SK-N-SH (cell line): ENCODE results near the gene SLC38A2. TPM values are rescaled to one million over a fixed set of nuclear protein-coding genes. Genes with fewer than 3 reads are reported as not detected.

Source experiments
- CTCF ChIA-PET: fragments of 300-600, 350-600 bp; formaldehyde crosslinking; extraction: SDS; loops from one replicate; lab custom pipeline; 2021; lab: Yijun Ruan, JAX
- POLR2A ChIA-PET: fragments of 350-600 bp; sonication (Branson Sonifier 250); formaldehyde crosslinking; extraction: SDS; loops from one replicate; lab custom pipeline; 2020; ENCODE audit warnings: antibody characterized with exemption, inconsistent platforms; lab: Yijun Ruan, JAX
- DNase-seq: peaks from one replicate; pipeline ENCODE4 v3.0.0; 2012
- H2AFZ ChIP-seq: fragments of 200-600 bp; sonication (generic); 2 replicates; pipeline ENCODE4 v1.8.1; 2016; ENCODE audit warnings: antibody characterized with exemption, mild to moderate bottlenecking, low read depth
- H3F3A ChIP-seq: fragments of 200-600 bp; sonication (generic); replicated peaks from 2 replicates; pipeline ENCODE3; 2016; ENCODE audit warnings: antibody characterized with exemption, mild to moderate bottlenecking; ENCODE audit not compliant: insufficient read depth
- H3K27ac ChIP-seq, 2 experiments: fragments of 200-500 bp in 1 of 2; fragments of 200-600 bp in 1 of 2; sonication (Bioruptor generic) in 1 of 2; sonication (generic), shearing (Covaris generic) in 1 of 2; 2 replicates each; pipeline versions ENCODE4 v1.5.1 to v1.6.1; 2014 to 2016; ENCODE audit warnings: low read depth in 2 of 2, inconsistent platforms in 1 of 2, low read length in 1 of 2, mild to moderate bottlenecking in 1 of 2, mixed read lengths in 1 of 2
- H3K27me3 ChIP-seq: fragments of 200-600 bp; sonication (generic), shearing (Covaris generic); 2 replicates; pipeline ENCODE4 v1.6.1; 2016; ENCODE audit warnings: mixed run types; ENCODE audit not compliant: insufficient read depth
- H3K36me3 ChIP-seq, 2 experiments: fragments of 200-500 bp in 1 of 2; fragments of 200-600 bp in 1 of 2; sonication (Bioruptor generic) in 1 of 2; sonication (generic) in 1 of 2; replicated peaks in 1 of 2; 2 replicates each; pipeline versions ENCODE3 to v1.5.1; 2014 to 2016; ENCODE audit warnings: low read length in 1 of 2, mild to moderate bottlenecking in 1 of 2; ENCODE audit not compliant: insufficient read depth in 2 of 2, control insufficient read depth in 1 of 2
- H3K4me1 ChIP-seq, 2 experiments: fragments of 200-500 bp in 1 of 2; fragments of 200-600 bp in 1 of 2; sonication (Bioruptor generic) in 1 of 2; sonication (generic), shearing (Covaris generic) in 1 of 2; 2 replicates each; pipeline versions ENCODE4 v1.5.1 to v1.6.1; 2014 to 2016; ENCODE audit warnings: low read depth in 1 of 2, low read length in 1 of 2, mixed run types in 1 of 2; ENCODE audit not compliant: insufficient read depth in 2 of 2, control insufficient read depth in 1 of 2
- H3K4me2 ChIP-seq: fragments of 200-600 bp; sonication (generic), shearing (Covaris generic); 2 replicates; pipeline ENCODE4 v1.6.1; 2017; ENCODE audit warnings: mixed run types
- H3K4me3 ChIP-seq, 2 experiments: fragments of 200-500 bp in 1 of 2; fragments of 200-600 bp in 1 of 2; sonication (Bioruptor generic) in 1 of 2; sonication (generic), shearing (Covaris generic) in 1 of 2; 2 replicates each; pipeline versions ENCODE4 v1.5.1 to v1.8.1; 2014 to 2016; ENCODE audit warnings: low read depth in 2 of 2, inconsistent platforms in 1 of 2, low read length in 1 of 2, mild to moderate bottlenecking in 1 of 2, mixed read lengths in 1 of 2, moderate library complexity in 1 of 2
- H3K79me2 ChIP-seq: fragments of 200-600 bp; sonication (generic); 2 replicates; pipeline ENCODE4 v1.8.1; 2017; ENCODE audit warnings: mild to moderate bottlenecking; ENCODE audit not compliant: insufficient read depth
- H3K9ac ChIP-seq: fragments of 200-600 bp; sonication (generic); 2 replicates; pipeline ENCODE4 v1.6.1; 2017; ENCODE audit warnings: mixed run types
- H3K9me2 ChIP-seq: fragments of 200-600 bp; sonication (generic); 2 replicates; pipeline ENCODE4 v1.6.1; 2017; ENCODE audit warnings: mixed run types
- H3K9me3 ChIP-seq: fragments of 200-600 bp; sonication (generic); 2 replicates; pipeline ENCODE4 v1.6.1; 2017; ENCODE audit warnings: mixed run types, mild to moderate bottlenecking, moderate library complexity
- H4K20me1 ChIP-seq: fragments of 200-600 bp; sonication (generic); 2 replicates; pipeline ENCODE4 v1.6.1; 2017; ENCODE audit warnings: mild to moderate bottlenecking, mixed run types; ENCODE audit not compliant: insufficient read depth
- CTCF ChIP-seq: fragments of 200-600 bp; sonication (generic); IDR thresholded peaks from 2 replicates; pipeline ENCODE4 v1.6.1; 2017; ENCODE audit warnings: antibody characterized with exemption, mild to moderate bottlenecking, moderate library complexity
- FOXJ3 ChIP-seq: sonication (generic); formaldehyde crosslinking; IDR thresholded peaks from 2 replicates; pipeline ENCODE4 v1.5.1; 2020; ENCODE audit warnings: mild to moderate bottlenecking, missing genetic modification reagents
- RXRA ChIP-seq: IDR thresholded peaks from 2 replicates; pipeline ENCODE4 v1.4.0; 2012; ENCODE audit warnings: low read depth, mild to moderate bottlenecking, borderline replicate concordance
- USF1 ChIP-seq: IDR thresholded peaks from 2 replicates; pipeline ENCODE4 v1.4.0; 2012; ENCODE audit warnings: low read depth, borderline replicate concordance
- WGBS: methylation state at CpG from one replicate; pipeline ENCODE4 v1.1.6; 2017; ENCODE audit warnings: low lambda C conversion rate; 5-methylcytosine and 5-hydroxymethylcytosine counted together
- polyA plus RNA-seq, 3 experiments: library from polyadenylated mRNA; depleted of rRNA; stranded (reverse); fragments of >200 nt; gene quantifications; 2 replicates each; pipeline ENCODE4 v1.2.3, GENCODE V29; 2012

Gene SLC38A2
- polyA plus RNA-seq, 1 of the 3 experiments (the other 2 are of a cell fraction): 135 TPM

GRCh38 chr12:46320731-46321130 lies 51.8 kb downstream of the SLC38A2 start (continued):
- TF ChIP-seq FOXJ3 (no peak), CTCF (no peak), RXRA (no peak)

- TF ChIP-seq USF1: no peak
- H3K4me3 ChIP-seq: no peak overlapping the region
- H2AFZ ChIP-seq: no peak overlapping the region
- no peak for DNase-seq
- ChIA-PET CTCF (interaction anchor here (1.1 to 1.3 kb wide), 2 partner anchors 15 to 24 kb away, joined by 3 to 4 read pairs; no protein-coding TSS in a partner anchor), POLR2A (no interaction called here)
- no peaks in the 10 kb centered on the region for H3K27me3 ChIP-seq
- H3K27ac ChIP-seq: no peak overlapping the region
- no peaks in the 10 kb centered on the region for H4K20me1 ChIP-seq
- H3K36me3 ChIP-seq: no peaks in the 10 kb centered on the region
- H3K79me2 ChIP-seq: no peaks in the 10 kb centered on the region
- no peaks in the 10 kb centered on the region for H3F3A ChIP-seq
- no peaks in the 10 kb centered on the region for H3K9me3 ChIP-seq
- no peaks in the 10 kb centered on the region for H3K4me1 ChIP-seq
- H3K9ac ChIP-seq: no peak overlapping the region
- no peaks in the 10 kb centered on the region for H3K9me2 ChIP-seq
- no peak overlapping the region for H3K4me2 ChIP-seq
- 28% methylated on average over 5 of the region's 5 CpGs for WGBS
Measured at GRCh38 chr12:46318037-46318436, 54.5 kb downstream of the SLC38A2 start.

Other genes with a start within 250 kb of the SLC38A2 start
- gene SLC38A1, start 103.7 kb downstream of the SLC38A2 start, polyA plus RNA-seq (2012; rRNA removed): 20.7 and 27.7 TPM in 2 replicates